ENCODE results near the gene SP110.

- TF ChIP-seq GATA2 (IDR thresholded peaks at IDR 0.05; ENCODE audit: low read depth, low read length): no peak
- TF ChIP-seq GATA3 (IDR thresholded peaks at IDR 0.05; ENCODE audit: low read depth, low read length): no peak
Observed at GRCh38 chr2:230258483-230258882, 38.7 kb upstream of the SP110 start.
